ENCODE results near the gene XYLT1. TPM values are rescaled to one million over a fixed set of nuclear protein-coding genes. Genes with fewer than 3 reads are reported as not detected.

Gene XYLT1
- total RNA-seq, 1 donor from 2014 or later, result 1.6 TPM

GRCh38 chr16:17321824-17322223 lies 148.9 kb downstream of the XYLT1 start:
- Histone ChIP-seq H3K36me3 (ENCODE audit: control insufficient read depth, insufficient read depth, low read length) (no peaks in the 10 kb centered on the region), H3K27me3 (ENCODE audit: control insufficient read depth, insufficient read depth, low read length) (no peaks in the 10 kb centered on the region), H3K4me3 (ENCODE audit: low read depth, low read length) (no peak overlapping the region)
- DNase-seq (ENCODE audit: low read depth), result no peak
- TF ChIP-seq, protein P1, sequence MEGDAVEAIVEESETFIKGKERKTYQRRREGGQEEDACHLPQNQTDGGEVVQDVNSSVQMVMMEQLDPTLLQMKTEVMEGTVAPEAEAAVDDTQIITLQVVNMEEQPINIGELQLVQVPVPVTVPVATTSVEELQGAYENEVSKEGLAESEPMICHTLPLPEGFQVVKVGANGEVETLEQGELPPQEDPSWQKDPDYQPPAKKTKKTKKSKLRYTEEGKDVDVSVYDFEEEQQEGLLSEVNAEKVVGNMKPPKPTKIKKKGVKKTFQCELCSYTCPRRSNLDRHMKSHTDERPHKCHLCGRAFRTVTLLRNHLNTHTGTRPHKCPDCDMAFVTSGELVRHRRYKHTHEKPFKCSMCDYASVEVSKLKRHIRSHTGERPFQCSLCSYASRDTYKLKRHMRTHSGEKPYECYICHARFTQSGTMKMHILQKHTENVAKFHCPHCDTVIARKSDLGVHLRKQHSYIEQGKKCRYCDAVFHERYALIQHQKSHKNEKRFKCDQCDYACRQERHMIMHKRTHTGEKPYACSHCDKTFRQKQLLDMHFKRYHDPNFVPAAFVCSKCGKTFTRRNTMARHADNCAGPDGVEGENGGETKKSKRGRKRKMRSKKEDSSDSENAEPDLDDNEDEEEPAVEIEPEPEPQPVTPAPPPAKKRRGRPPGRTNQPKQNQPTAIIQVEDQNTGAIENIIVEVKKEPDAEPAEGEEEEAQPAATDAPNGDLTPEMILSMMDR (IDR thresholded peaks at IDR 0.05; ENCODE audit: insufficient read depth, low read length, poor library complexity, severe bottlenecking), result no peak

GRCh38 chr16:17320009-17320408 lies 150.8 kb downstream of the XYLT1 start:
- TF ChIP-seq, protein P1 (IDR thresholded peaks at IDR 0.05; ENCODE audit: insufficient read depth, low read length, poor library complexity, severe bottlenecking), result no peak
- H3K36me3 ChIP-seq (ENCODE audit: control insufficient read depth, insufficient read depth, low read length), result no peaks in the 10 kb centered on the region
- no peak overlapping the region for H3K4me3 ChIP-seq (ENCODE audit: low read depth, low read length)
- no peak for DNase-seq (ENCODE audit: low read depth)
- H3K27me3 ChIP-seq (ENCODE audit: control insufficient read depth, insufficient read depth, low read length), result no peaks in the 10 kb centered on the region

- DNase-seq (ENCODE audit: low read depth), result no peak
- no peaks in the 10 kb centered on the region for H3K36me3 ChIP-seq (ENCODE audit: control insufficient read depth, insufficient read depth, low read length)
- TF ChIP-seq, protein P1 (IDR thresholded peaks at IDR 0.05; ENCODE audit: insufficient read depth, low read length, poor library complexity, severe bottlenecking), result no peak
- H3K27me3 ChIP-seq (ENCODE audit: control insufficient read depth, insufficient read depth, low read length), result no peaks in the 10 kb centered on the region
- H3K4me3 ChIP-seq (ENCODE audit: low read depth, low read length), result no peak overlapping the region
Observed at GRCh38 chr16:17318238-17318637, 152.5 kb downstream of the XYLT1 start.

DNA sequence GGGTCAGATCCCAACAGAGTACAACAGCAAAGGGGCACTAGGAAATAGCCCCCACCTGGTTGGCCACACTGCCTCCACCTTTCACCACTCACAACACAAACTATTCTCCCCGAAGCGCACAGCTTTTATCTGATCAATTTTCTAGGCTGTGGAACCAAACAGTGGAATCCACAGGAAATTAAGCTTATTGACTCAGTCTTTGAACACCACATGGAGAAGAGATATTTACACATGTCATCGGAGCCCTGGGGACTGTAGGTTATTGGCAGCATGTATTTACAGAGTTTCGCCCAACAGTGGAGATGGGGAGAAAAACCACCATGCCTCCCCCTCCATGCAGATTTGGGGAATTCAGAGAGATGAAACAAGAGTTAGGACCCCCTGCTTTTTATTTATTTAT lies 154.8 kb downstream of the XYLT1 start:
- no peak for DNase-seq (ENCODE audit: low read depth)
- Histone ChIP-seq H3K36me3 (ENCODE audit: control insufficient read depth, insufficient read depth, low read length) (no peaks in the 10 kb centered on the region), H3K4me3 (ENCODE audit: low read depth, low read length) (no peak overlapping the region), H3K27me3 (ENCODE audit: control insufficient read depth, insufficient read depth, low read length) (no peaks in the 10 kb centered on the region)
- TF ChIP-seq, protein P1 (IDR thresholded peaks at IDR 0.05; ENCODE audit: insufficient read depth, low read length, poor library complexity, severe bottlenecking), result no peak

- DNase-seq (ENCODE audit: low read depth), result no peak
- TF ChIP-seq, protein P1 (IDR thresholded peaks at IDR 0.05; ENCODE audit: insufficient read depth, low read length, poor library complexity, severe bottlenecking), result no peak
- Histone ChIP-seq H3K4me3 (ENCODE audit: low read depth, low read length) (no peak overlapping the region), H3K36me3 (ENCODE audit: control insufficient read depth, insufficient read depth, low read length) (no peaks in the 10 kb centered on the region), H3K27me3 (ENCODE audit: control insufficient read depth, insufficient read depth, low read length) (no peaks in the 10 kb centered on the region)
Observed at GRCh38 chr16:17313793-17314547, 156.8 kb downstream of the XYLT1 start.
